ENCODE results near the gene SNAP47.

Gene SNAP47

GRCh38 chr1:227756172-227756959, 21.1 kb downstream of the SNAP47 start:
- TF ChIP-seq EZH2 (IDR thresholded peaks at IDR 0.05; ENCODE audit: borderline replicate concordance, low read length) (no peak), CTCF (IDR thresholded peaks at IDR 0.05; ENCODE audit: low read length) (no peak)
- Histone ChIP-seq H3K9ac (ENCODE audit: low read length) (no peak overlapping the region), H3K9me2 (ENCODE audit: low read depth, low read length) (no peaks in the 10 kb centered on the region), H3K27me3 (ENCODE audit: insufficient read depth, low read length) (no peaks in the 10 kb centered on the region), H3K27ac (ENCODE audit: low read depth, low read length, poor library complexity, severe bottlenecking) (no peak overlapping the region), H3K4me1 (ENCODE audit: insufficient read depth, low read length, severe bottlenecking) (no peaks in the 10 kb centered on the region), H3K4me2 (ENCODE audit: low read length) (no peak overlapping the region), H3F3A (ENCODE audit: insufficient read depth, low read length) (no peaks in the 10 kb centered on the region), H3K4me3 (ENCODE audit: low read depth, low read length, poor library complexity, severe bottlenecking) (no peak overlapping the region), H2AFZ (ENCODE audit: low read length) (no peak overlapping the region), H3K79me2 (ENCODE audit: insufficient read depth, low read length) (no peaks in the 10 kb centered on the region), H3K36me3 (ENCODE audit: insufficient read depth, low read length) (peaks cover 50% of the 10 kb centered on the region), H4K20me1 (ENCODE audit: insufficient read depth, low read length) (no peaks in the 10 kb centered on the region), H3K9me3 (ENCODE audit: low read length) (no peaks in the 10 kb centered on the region)

- Histone ChIP-seq H3K4me2 (ENCODE audit: low read length) (no peak overlapping the region), H3K27ac (ENCODE audit: low read depth, low read length, poor library complexity, severe bottlenecking) (no peak overlapping the region), H3K36me3 (ENCODE audit: insufficient read depth, low read length) (peaks cover 51% of the 10 kb centered on the region), H3K4me1 (ENCODE audit: insufficient read depth, low read length, severe bottlenecking) (peaks cover 3% of the 10 kb centered on the region), H3K79me2 (ENCODE audit: insufficient read depth, low read length) (no peaks in the 10 kb centered on the region), H3K4me3 (ENCODE audit: low read depth, low read length, poor library complexity, severe bottlenecking) (no peak overlapping the region), H3F3A (ENCODE audit: insufficient read depth, low read length) (no peaks in the 10 kb centered on the region), H3K27me3 (ENCODE audit: insufficient read depth, low read length) (no peaks in the 10 kb centered on the region), H2AFZ (ENCODE audit: low read length) (no peak overlapping the region), H3K9me2 (ENCODE audit: low read depth, low read length) (no peaks in the 10 kb centered on the region), H4K20me1 (ENCODE audit: insufficient read depth, low read length) (no peaks in the 10 kb centered on the region), H3K9me3 (ENCODE audit: low read length) (no peaks in the 10 kb centered on the region), H3K9ac (ENCODE audit: low read length) (no peak overlapping the region)
- TF ChIP-seq EZH2 (IDR thresholded peaks at IDR 0.05; ENCODE audit: borderline replicate concordance, low read length) (no peak), CTCF (IDR thresholded peaks at IDR 0.05; ENCODE audit: low read length) (no peak)
Observed at GRCh38 chr1:227757781-227758180, 22.5 kb downstream of the SNAP47 start.

- no peak overlapping the region for H3K4me3 ChIP-seq (ENCODE audit: low read depth, low read length, poor library complexity, severe bottlenecking)
- H3K79me2 ChIP-seq (ENCODE audit: insufficient read depth, low read length) = no peaks in the 10 kb centered on the region
- peaks cover 4% of the 10 kb centered on the region for H3K4me1 ChIP-seq (ENCODE audit: insufficient read depth, low read length, severe bottlenecking)
- peaks cover 51% of the 10 kb centered on the region for H3K36me3 ChIP-seq (ENCODE audit: insufficient read depth, low read length)
- no peaks in the 10 kb centered on the region for H3K9me2 ChIP-seq (ENCODE audit: low read depth, low read length)
- TF ChIP-seq CTCF (IDR thresholded peaks at IDR 0.05; ENCODE audit: low read length) = no peak
- TF ChIP-seq EZH2 (IDR thresholded peaks at IDR 0.05; ENCODE audit: borderline replicate concordance, low read length) = no peak
- no peak overlapping the region for H3K9ac ChIP-seq (ENCODE audit: low read length)
- no peak overlapping the region for H2AFZ ChIP-seq (ENCODE audit: low read length)
- no peak overlapping the region for H3K4me2 ChIP-seq (ENCODE audit: low read length)
- no peaks in the 10 kb centered on the region for H3K27me3 ChIP-seq (ENCODE audit: insufficient read depth, low read length)
- H3K9me3 ChIP-seq (ENCODE audit: low read length) = no peaks in the 10 kb centered on the region
- H3K27ac ChIP-seq (ENCODE audit: low read depth, low read length, poor library complexity, severe bottlenecking) = no peak overlapping the region
- H4K20me1 ChIP-seq (ENCODE audit: insufficient read depth, low read length) = no peaks in the 10 kb centered on the region
- H3F3A ChIP-seq (ENCODE audit: insufficient read depth, low read length) = no peaks in the 10 kb centered on the region
Observed at GRCh38 chr1:227758366-227758765, 23.1 kb downstream of the SNAP47 start.

Data from OCI-LY1 (cell line).